ENCODE measurements around the gene UBLCP1.
A peak's percentile ranks its signal among the peaks of the same experiment; 100 is the strongest.
"Not testable (repeated sequence)": the region's sequence is repeated elsewhere in the genome, so short reads cannot be mapped to it uniquely, and the experiment has no call there.

Gene UBLCP1

DNA sequence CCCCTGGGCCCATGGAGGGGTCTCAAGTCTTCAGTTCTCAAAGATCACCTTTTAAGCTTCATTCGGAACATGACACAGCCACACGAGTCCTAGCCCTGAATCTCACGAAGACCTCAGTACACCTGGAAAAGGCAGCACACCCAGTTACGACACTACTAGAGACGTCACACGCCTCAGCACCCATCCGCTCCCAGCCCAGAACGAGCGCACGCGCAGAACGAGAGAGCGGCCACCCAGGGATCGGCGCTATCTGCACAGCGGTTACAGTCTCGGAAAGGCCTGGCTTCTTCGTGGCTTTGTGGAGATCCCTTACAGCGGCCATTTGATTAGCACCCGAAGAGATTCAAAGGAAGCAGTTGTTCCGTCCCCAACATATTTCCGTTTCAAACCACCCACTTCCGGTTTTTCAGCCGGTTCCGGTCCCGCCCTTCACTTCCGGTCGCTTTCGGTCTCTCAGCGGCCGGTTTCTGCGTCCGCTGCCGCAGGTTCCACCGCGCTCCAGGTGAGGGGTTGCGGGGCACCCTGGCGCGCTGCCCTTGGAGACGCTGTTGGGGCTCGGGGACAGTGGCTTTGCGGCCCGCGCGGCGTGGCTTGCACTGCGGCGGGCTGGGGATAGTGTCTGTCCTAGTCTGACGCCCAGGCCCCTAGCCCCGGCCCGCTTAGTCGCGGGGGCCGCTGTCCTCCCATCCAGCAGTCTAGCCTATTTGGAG lies at the start of gene UBLCP1:
TSS of gene UBLCP1 (plus strand) at position 432 of the 710 bp plus-strand sequence. CDS start 5,626 bp downstream, outside the sequence.
- DNase-seq (ENCODE audit: low read depth in 2 of 2): peak; percentile 62 to 66

DNA sequence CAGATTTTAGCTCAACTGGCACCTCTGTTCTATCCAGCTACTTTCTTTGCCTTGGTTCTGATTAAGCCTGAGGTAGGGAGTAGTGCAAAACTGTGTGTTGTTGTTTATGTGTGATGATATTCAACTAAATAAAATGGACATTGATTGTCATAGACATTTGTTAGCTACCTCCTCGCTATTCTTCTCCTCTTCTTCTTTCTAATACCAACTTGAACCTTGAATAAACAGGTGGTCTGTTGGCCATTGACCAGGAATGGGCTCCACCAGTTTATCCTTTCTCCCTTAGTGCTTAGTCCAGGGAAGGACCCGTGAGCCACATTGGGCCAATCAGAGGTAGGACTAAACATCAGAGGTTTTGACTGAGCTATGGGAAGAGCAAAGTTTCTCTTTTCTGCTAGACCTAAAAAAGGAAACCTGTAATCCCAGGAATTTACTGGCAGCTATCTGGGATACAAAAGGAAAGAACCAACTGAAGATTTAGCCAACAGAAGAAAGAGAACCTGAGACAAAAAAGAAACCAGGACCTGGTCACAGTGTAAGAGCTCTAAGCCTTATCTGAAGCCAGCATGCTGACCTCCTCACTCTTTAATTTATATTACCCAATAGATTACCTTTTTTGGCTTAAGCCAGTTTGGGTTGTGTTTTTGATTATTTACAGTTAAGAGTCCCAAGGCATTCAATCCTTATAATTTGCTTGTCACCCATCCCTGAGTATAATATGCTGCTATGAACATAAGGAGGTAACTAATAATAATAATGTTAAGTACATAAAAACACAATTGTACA lies 48.4 kb upstream of the UBLCP1 start:
- DNase-seq (ENCODE audit: low read depth in 2 of 2): no peak

GRCh38 chr5:159215886-159216285 lies 47.2 kb upstream of the UBLCP1 start:
- no peak for DNase-seq (ENCODE audit: low read depth in 2 of 2)

DNA sequence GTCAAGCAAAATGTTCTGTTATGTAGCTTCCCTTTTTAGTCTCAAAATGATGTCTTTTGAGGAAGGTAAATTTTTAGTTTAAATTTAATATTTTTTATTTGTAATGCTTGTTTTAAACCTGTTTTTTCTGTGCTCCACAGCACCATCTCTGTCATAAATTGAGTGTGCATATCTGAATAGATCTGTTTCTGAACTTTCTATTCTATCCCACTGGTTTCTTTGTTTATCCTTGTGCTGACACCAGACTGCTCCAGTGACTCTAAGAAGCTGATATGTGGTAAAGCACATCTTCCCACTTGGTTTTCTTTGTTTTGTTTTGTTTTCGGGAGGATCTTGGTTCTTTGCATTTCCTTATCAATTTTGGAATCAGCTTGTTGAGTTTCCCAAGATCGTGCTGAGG lies 46.6 kb upstream of the UBLCP1 start:
- DNase-seq (ENCODE audit: low read depth in 2 of 2): no peak

- no peak for DNase-seq (ENCODE audit: low read depth in 2 of 2)
Measured at GRCh38 chr5:159217236-159217635, 45.9 kb upstream of the UBLCP1 start.

DNA sequence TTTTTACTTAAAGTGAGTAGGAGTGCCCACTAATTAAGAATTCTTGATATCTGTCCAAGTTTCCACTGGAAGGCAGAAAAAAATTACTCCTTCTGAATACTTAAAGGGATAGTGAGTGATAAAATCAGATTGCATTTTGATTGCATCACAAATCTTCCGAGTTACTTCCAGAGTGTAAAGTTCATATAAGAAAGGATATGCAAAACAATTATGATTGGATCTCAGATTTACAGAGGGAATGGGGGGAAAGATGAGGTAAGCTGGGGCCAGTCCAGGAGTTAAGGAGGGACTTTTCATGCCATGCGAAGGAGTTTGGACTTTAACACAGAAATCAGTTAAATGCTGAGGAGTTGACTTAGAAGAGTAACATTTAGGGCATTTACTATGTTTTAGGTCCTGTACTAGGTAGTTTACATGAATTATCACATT lies 44.5 kb upstream of the UBLCP1 start:
- no peak for DNase-seq (ENCODE audit: low read depth in 2 of 2)

DNA sequence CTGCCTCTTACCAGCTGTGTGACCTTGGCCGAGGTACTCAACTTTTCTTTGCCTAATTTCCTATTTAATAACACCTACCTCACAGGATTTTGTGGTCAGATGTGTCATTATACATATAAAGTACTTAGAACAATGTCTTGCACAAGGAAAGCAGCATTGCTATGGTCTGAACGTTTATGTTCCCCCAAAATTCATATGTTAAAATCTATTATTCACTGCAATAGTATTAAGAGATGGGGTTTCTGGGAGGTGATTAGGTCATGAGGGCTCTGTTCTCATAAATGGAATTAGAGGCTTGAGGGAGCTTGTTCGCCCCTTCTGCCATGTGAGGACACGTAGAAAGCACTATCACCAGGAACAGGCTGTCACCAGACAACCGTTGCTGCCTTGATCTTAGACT lies 42.9 kb upstream of the UBLCP1 start:
- no peak for DNase-seq (ENCODE audit: low read depth in 2 of 2)

DNA sequence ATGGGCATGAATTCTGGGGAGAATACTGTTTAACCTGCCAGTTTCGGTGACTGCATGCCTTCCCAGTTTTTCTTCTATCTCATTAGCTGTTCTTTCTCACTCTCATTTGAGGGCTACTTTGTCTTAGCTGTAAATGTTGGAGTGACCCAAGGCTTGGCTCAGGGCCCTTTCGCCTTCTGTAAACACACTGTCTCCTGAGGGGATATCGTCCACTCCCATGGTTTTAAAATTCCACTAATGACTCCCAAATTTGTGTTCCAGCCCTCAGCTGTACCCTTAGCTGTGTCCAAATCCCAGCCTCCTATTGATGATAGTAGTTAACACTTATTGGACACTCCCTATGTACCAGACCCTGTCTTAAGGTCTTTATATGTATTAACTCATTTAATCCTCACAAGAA lies 39.6 kb upstream of the UBLCP1 start:
- no peak for DNase-seq (ENCODE audit: low read depth in 2 of 2)

GRCh38 chr5:159224471-159224870 lies 38.6 kb upstream of the UBLCP1 start:
- no peak for DNase-seq (ENCODE audit: low read depth in 2 of 2)

- DNase-seq (ENCODE audit: low read depth in 2 of 2): no peak
Measured at GRCh38 chr5:159226451-159226850, 36.6 kb upstream of the UBLCP1 start.

DNA sequence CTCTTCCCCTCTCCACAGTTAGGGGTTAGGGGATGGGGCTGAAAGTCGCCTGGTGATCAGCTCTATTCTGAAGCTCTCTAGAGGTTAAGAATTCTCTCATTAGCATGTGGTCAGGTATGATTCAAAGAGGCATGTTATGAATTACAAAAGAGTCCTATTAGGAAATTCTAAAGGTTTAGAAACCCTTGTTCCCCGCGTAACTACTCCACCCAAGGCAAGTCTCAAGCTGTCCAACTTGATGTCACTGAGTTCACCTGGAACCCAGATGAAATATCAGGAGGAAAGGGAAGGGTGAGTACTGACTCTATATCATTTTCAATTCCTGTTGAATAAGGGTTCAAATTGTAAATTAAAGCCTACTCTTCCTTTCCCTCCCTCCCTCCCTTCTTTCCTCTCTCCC lies 35.6 kb upstream of the UBLCP1 start:
- DNase-seq (ENCODE audit: low read depth in 2 of 2): no peak

DNA sequence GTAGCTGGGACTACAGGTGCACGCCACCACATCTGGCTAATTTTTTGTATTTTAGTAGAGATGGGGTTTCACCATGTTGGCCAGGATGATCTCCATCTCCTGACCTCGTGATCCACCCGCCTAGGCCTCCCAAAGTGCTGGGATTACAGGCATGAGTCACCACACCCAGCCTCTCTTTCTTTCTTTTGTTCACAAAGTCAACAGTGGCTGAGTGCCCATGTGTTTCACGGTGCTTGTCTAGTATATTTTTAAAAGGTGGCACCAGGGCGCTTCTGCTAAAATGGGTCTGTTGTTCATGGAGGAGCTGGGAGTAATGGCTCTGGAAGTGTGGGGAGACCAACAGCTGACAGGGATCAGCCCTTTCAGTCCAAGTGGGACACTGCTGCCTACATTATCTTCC lies 35.0 kb upstream of the UBLCP1 start:
- not testable (repeated sequence) for DNase-seq (ENCODE audit: low read depth in 2 of 2)

DNA sequence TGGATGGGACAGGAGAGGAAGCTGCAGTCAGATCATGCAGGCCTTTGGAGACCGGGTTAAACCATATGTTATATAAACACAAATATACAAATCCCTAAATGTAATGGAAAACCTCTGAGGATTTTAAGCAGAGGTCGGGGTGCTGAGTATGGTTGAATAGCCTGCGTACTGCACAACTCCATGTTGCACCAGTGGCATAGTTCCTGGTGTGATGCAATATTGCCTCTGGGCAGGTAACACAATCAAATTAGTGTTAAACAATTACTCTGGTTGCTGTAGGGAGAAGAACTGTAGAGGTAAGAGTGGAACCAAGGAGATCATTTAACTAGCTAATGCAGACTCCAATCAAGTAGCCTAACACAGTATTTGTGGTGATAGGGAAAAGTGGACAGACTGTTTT lies 32.4 kb upstream of the UBLCP1 start:
- no peak for DNase-seq (ENCODE audit: low read depth in 2 of 2)

DNA sequence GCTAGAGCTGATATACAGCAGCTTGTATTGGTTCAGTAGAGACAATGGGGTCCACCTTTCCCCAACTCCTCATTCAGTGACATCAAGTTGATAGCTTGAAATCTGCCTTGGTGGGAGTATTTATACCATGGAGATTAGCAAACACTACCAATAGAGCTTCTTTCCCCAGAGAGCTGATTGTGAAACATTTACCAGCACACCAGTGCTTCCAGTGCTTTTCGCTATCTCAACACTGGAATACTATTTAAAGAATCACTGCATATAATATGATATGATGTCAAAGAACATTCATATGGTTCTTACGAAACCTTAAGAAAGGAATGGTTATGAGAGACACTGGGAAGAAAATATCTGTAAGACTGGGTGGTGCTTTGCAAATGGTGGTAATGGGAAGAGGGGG lies 31.9 kb upstream of the UBLCP1 start:
- DNase-seq (ENCODE audit: low read depth in 2 of 2): no peak

- not testable (repeated sequence) for DNase-seq (ENCODE audit: low read depth in 2 of 2)
Measured at GRCh38 chr5:159235871-159236520, 27.1 kb upstream of the UBLCP1 start.

GRCh38 chr5:159240301-159240870 lies 22.7 kb upstream of the UBLCP1 start:
- no peak for DNase-seq (ENCODE audit: low read depth in 2 of 2)

- DNase-seq (ENCODE audit: low read depth in 2 of 2): no peak
Measured at GRCh38 chr5:159241946-159242552, 21.0 kb upstream of the UBLCP1 start.

GRCh38 chr5:159242656-159243055 lies 20.4 kb upstream of the UBLCP1 start:
- DNase-seq (ENCODE audit: low read depth in 2 of 2): no peak

DNA sequence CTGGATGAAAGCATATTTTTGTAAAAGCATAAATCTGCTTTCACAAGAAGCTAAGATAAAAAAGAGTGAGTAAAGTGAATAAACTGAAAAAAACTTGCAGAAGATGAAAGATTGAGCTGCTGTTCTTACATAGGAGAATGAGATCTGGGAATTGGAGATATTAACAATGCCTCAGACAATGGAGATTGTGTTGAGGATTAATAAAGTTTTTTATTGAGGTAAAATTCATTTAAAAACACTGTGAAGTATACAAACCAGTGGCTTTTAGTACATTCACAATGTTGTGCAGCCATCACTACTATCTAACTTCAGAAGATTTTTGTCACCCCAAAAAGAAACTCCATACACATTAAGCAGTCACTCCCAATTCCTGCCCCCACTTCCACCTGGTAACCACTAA lies 19.7 kb upstream of the UBLCP1 start:
- DNase-seq (ENCODE audit: low read depth in 2 of 2): no peak

- DNase-seq (ENCODE audit: low read depth in 2 of 2): no peak
Measured at GRCh38 chr5:159244163-159244562, 18.9 kb upstream of the UBLCP1 start.

- DNase-seq (ENCODE audit: low read depth in 2 of 2): no peak
Measured at GRCh38 chr5:159244890-159245289, 18.2 kb upstream of the UBLCP1 start.

- DNase-seq (ENCODE audit: low read depth in 2 of 2): no peak
Measured at GRCh38 chr5:159249158-159249557, 13.9 kb upstream of the UBLCP1 start.
